ENCODE measurements around the gene GLS2.
A peak's percentile ranks its signal among the peaks of the same experiment; 100 is the strongest.
"Not testable (repeated sequence)": the region's sequence is repeated elsewhere in the genome, so short reads cannot be mapped to it uniquely, and the experiment has no call there.

Gene GLS2

GRCh38 chr12:56490360-56490759 lies 2.4 kb upstream of the GLS2 start:
- no peak for DNase-seq

DNA sequence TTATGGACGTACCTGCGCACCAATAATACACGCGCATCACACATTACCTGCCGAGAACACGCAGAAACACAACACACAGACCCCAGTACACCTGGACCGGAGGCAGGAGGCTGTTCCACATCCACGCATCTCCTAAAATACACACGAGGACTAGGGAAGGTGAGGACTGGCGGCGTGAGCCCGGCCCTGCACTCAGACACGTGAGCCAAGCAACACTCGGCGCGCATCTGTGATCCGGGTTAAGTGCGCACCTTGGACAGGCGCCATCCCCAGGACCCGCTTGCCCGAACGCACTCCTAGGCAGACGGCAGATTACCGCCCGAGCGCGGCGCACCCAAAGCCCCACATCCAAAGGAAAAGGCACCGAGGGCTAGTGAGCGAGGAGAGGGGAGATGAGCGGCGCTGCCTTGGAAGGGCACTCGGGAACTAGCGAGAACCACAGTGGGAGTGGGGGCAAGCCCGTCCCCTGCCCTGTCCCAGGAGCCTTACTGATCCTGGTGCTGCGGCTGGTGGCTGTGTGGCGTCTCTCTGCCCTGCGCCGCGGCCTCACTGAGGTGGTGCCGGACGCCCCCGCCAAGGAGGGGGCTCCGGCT lies 417 bp downstream of the GLS2 start:
- peak; percentile 29 to 46 for DNase-seq

DNA sequence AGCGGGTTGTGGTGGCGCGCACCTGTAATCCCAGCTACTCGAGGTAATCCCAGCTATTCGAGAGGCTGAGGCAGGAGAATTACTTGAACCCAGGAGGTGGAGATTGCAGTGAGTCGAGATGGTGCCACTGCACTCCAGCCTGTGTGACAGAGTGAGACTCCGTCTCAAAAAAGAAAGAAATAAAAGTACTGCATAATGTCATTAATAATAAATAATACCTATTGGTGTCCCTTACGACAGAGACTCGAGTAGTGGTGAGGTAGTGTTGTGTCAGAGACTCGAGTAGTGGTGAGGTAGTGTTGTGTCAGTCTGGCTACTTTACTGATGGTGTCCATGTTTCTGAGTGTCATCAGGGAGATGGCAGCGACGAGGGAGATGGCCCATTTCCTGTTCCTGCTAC lies 1.3 kb downstream of the GLS2 start:
- DNase-seq, result no peak

DNA sequence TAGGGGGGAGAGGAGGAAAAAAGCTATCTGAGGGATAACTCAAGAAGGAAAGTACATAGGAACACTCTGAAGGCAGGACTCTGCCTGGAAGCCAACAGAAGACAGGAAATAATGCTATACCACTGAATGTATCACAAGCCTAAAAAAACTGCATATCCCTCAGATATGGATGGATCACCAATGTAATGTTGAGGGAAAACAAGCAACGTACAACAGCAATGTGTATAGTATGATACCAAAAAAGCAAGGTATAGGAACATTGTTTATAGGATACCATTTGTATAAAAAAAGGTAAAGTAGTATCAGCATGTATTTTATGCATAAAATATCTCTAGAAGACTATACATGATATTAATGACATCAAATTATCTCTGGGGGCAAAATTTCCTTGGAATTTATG lies 3.4 kb downstream of the GLS2 start:
- DNase-seq, result no peak

- no peak for DNase-seq
Observed at GRCh38 chr12:56479625-56480024, 8.3 kb downstream of the GLS2 start.

DNA sequence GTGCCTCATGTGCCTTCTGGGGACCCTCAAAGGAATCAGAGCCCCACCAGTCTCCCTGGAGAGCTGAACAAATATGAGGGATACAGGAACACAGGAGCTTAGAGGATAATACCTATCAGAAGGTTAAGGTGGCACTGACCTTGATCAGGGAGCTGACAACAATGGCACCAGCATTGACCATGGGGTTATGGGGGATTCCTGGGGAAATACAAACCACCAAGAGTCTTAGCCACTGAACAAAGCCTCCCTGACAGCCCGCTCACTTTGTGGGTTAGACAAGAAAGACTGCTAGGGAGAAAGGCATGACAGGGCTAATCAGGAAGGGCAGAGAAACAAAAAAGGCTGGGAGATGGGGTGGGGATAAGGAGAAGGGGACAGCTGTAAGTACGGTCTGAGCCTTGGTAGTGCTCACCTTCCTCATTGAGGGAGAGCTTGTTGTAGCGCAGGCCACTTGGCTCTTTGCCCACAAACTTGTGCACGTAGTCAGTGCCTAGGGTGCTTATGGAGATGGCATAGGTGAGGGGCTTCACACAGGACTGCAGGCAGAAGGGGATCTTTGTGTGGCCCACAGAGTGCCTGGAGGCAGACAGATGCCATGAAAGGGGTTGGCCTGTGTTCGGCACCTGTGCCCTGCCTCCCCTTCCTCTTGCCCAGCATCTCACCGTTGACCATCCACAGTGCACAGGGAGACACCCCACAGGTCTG lies 10.3 kb downstream of the GLS2 start:
- no peak for DNase-seq

DNA sequence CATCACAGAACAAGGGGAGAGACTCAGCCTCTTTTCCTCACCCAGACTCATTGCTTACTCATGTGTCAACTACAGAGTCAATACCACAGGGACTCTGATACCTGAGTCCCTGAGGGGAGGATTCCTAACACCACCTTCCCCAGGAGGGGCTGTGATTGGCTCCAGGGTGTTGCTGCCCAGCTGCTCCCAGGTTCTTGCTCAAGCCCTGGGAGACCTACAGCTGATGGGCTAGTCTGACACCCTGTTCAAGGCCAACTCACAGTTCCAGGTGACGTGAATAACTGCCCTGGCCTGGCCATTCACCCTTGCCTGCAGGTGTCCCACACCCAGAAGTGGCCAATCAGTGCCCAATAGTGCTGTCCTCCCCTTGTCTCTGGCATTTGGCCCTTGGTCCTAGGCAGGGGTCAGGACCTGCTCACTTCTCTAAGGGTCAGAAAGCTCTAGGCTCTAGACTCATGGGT lies 11.0 kb downstream of the GLS2 start:
- no peak for DNase-seq

- DNase-seq, result no peak
Observed at GRCh38 chr12:56476143-56476542, 11.8 kb downstream of the GLS2 start.

DNA sequence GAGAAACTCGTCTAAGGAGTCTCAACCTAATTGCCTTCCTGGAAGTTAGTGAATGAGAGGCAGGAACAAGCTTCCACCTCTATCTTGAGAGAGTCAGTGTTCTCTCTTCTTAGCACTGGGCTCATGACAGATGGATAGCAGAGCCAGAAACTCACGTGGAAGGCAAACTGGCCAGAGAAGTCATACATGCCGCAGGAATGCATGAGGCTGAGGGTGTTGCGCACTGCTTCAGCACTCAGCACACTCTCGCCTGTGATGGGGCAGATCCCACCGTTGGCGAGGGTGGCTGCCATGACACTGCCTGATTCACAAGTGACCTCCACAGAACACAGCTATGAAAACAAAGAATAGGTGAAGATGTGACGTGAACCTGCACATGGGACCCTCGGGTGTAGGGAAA lies 13.6 kb downstream of the GLS2 start:
- no peak for DNase-seq

DNA sequence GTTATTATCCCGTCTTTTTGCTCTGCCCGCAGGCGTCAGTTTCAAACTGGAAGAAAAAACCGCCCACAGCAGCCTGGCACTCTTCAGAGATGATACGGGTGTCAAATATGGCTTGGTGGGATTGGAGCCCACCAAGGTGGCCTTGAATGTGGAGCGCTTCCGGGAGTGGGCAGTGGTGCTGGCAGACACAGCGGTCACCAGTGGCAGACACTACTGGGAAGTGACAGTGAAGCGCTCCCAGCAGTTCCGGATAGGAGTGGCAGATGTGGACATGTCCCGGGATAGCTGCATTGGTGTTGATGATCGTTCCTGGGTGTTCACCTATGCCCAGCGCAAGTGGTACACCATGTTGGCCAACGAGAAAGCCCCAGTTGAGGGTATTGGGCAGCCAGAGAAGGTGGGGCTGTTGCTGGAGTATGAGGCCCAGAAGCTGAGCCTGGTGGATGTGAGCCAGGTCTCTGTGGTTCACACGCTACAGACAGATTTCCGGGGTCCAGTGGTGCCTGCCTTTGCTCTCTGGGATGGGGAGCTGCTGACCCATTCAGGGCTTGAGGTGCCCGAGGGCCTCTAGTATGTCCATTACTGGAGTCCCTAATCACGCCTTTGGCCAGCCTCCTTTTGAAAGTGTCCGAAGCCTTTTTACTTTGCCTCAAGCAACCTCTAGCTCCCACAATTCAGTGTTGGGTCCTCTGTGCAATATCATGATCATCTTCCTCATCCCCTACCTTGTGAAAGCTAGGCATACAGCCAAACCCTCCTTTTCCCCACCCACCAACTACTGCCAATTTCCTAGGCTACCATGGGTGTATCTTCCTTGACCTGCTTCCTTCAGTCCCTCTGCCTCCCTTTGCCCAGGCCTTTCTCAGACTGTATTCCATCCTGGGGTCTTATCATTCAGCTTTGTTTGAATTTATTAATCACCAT lies 18.7 kb downstream of the GLS2 start:
- DNase-seq, result peak; percentile 17 to 20

GRCh38 chr12:56468216-56469006 lies 19.6 kb downstream of the GLS2 start, which contains the start of gene SPRYD4:
SPRYD4 (plus strand) TSS chr12:56468578; CDS start chr12:56468592, 14 bp downstream.
- DNase-seq, result peak; percentile 90 to 93

- no peak for DNase-seq
Observed at GRCh38 chr12:56462565-56462964, 25.4 kb downstream of the GLS2 start.

- no peak for DNase-seq
Observed at GRCh38 chr12:56461235-56462159, 26.5 kb downstream of the GLS2 start.

DNA sequence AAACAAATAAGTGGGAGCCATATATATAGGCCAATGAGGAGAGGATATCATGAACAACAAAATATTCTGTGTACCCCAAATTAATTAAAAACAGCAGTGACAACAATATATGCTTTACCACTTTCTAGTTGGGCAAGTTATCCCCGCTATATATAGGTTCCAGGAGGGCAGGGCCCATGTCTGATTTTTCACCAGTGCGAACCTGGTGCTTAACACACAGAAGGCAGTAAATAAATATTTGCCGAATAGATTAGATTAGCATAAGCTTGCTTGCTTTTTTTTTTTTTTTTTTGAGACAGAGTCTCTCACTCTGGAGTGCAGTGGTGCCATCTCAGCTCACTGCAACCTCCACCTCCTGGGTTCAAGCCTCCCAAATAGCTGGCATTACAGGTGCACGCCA lies 30.1 kb downstream of the GLS2 start:
- no peak for DNase-seq

DNA sequence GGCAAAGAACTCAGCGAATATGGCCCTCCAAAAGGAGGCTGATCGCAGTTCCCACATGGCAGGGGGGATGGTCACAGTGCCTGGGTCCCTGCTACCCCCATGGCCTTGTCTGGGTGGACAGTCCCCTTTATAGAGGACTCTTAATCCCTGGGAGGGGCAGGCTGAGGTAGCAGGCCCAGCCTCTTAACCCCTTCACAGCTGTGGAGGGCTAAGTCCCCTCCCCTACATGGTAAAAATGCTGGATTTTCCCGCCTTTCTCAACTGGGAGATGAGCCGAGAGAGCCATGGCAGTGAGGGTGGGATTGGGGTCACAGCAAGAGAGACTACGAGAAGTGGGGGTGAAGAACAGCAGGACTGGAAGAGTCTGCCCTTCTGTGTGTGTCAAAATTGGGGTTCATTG lies 33.4 kb downstream of the GLS2 start, which contains the start of gene MIP:
Gene MIP (minus strand): TSS at position 101 of the 400 bp plus-strand sequence. CDS start 44 bp downstream, at position 57.
- no peak for DNase-seq

DNA sequence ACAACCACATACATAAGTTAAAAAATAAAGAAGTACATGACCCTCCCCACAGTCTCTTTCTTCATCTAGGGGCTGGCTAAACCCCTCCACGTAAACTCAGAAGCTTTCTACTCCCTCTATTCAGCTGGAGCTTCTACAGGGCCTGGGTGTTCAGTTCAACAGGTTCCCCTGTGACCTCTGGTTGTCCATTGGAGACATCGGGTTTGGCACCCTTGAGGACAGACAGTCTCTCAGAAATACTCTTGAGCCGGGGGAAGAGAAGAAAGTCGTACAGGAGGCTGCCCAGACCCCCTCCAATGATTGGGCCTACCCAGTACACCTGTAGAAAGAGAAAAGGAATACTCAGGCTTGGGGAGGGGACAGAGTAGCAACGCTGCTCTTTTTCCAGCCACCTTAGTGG lies 36.8 kb downstream of the GLS2 start:
- no peak for DNase-seq

GRCh38 chr12:56450241-56450640 lies 37.7 kb downstream of the GLS2 start:
- DNase-seq, result no peak

- no peak for DNase-seq
Observed at GRCh38 chr12:56449622-56449984, 38.4 kb downstream of the GLS2 start.

DNA sequence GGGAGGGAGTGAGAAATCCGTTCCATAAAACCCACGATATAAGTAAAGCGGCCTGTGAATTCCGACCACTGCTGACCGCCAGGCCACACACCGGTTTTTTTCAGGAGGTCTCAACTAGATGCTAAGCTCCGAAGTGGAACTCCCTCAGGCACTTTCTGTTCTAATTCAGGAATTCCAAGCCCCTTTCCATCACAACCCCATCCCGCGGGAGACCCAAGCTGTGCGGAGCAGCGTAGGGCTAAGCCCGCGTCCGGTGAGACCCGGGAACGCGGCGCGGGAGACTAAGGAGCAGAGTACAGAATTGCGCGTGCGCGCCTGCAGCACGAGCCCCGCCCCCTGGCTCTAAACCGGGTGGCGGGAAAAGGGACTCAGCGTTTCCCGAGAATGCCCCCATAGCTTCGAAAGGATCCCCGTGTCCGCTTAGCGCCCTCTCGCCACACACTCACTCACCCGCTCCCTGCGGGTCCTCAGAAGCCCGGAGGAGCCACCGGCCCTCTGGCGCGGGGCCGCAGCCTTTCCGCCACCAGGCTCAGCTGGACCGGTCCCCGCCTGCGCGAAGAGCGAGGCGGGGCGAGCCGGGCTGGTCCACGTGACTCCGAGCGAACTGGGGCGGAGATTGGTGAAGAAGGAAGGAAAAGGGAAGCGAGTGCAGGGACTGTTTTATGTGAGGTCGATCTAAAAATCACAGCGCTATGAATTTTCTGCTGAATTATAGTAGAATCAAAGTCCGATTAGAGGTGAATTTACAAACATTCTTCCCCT lies 38.9 kb downstream of the GLS2 start, which contains the start of gene TIMELESS:
Gene TIMELESS (minus strand): TSS at position 567 of the 762 bp plus-strand sequence. CDS start 15,256 bp downstream, outside the sequence.
- DNase-seq, result peak; percentile 84 to 90

DNA sequence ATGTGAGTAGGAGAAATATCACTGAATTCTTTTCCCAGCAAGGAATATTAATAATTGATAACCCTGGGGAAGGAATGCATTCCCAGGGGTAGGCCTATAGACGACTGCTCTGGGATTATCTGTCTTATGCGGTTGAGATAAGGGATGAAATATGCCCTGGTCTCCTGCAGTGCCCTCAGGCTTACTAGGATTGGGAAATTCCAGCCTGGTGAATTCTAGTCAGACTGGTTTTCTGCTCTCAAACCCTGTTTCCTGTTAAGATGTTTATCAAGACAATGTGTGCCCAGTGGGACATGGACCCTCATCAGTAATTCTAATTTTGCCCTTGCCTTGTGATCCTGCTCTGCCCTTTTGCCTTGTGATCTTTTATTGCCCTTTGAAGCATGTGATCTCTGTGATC lies 44.8 kb downstream of the GLS2 start:
- not testable (repeated sequence) for DNase-seq

Measured in activated CD4-positive, alpha-beta T cell treated with anti-CD3 and anti-CD28 coated beads, Interleukin-2, amount 50 U/mL, for 48 hours (primary cell).